ENCODE results near the gene NEK10. TPM values are rescaled to one million over a fixed set of nuclear protein-coding genes. Genes with fewer than 3 reads are reported as not detected.

The NEK10 gene
- total and polyA plus RNA-seq, 2 donors (not counting 1 experiment from before 2014, with no cell fraction given) = 0.49 to 0.55 TPM

DNA sequence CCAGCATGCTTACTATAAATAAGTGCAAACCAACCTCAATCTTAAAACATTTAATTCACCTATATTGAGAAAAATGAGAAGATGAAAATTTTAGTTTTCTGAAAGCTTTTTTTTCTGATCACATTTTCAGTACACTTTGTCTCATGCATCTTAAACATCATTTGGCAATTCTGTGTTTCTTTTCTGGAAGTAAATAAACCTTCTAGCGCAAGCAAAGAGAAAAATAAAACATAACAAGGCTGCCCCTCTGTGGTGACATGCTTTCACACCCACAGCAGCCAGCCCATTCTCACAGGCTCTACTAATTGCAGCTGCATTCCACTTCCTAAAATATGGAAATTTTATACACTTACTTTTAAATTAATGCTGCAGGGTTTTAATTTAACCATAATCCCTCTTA is 90.1 kb downstream of the NEK10 start:
- H3K27ac ChIP-seq (ENCODE audit: low read length in 2 of 2) = no peak overlapping the region
- DNase-seq (no peak), ATAC-seq (ENCODE audit: low read depth) (no peak)
- H3K9ac ChIP-seq (ENCODE audit: low read length) = no peak overlapping the region
- no peaks in the 10 kb centered on the region for H4K20me1 ChIP-seq (ENCODE audit: control insufficient read depth, insufficient read depth, low read length, poor library complexity, severe bottlenecking)
- no peak overlapping the region for H2AFZ ChIP-seq (ENCODE audit: insufficient read depth, low read depth, low read length, poor library complexity, severe bottlenecking)
- Mint-ChIP-seq H3K9me3 (ENCODE audit: insufficient read depth) (peaks cover 6% of the 10 kb centered on the region), H3K4me3 (no peak overlapping the region), H3K27me3 (no peaks in the 10 kb centered on the region), H3K27ac (no peak overlapping the region), H3K4me1 (no peaks in the 10 kb centered on the region)
- no peaks in the 10 kb centered on the region for H3K9me3 ChIP-seq (ENCODE audit: control extremely low read depth in 1 of 3, control insufficient read depth in 2 of 3, insufficient read depth in 1 of 3, low read length in 2 of 3)
- H3K4me2 ChIP-seq (replicated peaks; ENCODE audit: low read depth, low read length, poor library complexity, severe bottlenecking) = no peak overlapping the region
- no peaks in the 10 kb centered on the region for H3K36me3 ChIP-seq (replicated peaks in 1 of 2; ENCODE audit: control extremely low read depth in 1 of 2, control insufficient read depth in 1 of 2, extremely low read depth in 1 of 2, insufficient read depth in 2 of 2, low read length in 1 of 2)
- ChIA-PET CTCF (no interaction called here), POLR2A (no interaction called here)
- TF ChIP-seq, protein P1, sequence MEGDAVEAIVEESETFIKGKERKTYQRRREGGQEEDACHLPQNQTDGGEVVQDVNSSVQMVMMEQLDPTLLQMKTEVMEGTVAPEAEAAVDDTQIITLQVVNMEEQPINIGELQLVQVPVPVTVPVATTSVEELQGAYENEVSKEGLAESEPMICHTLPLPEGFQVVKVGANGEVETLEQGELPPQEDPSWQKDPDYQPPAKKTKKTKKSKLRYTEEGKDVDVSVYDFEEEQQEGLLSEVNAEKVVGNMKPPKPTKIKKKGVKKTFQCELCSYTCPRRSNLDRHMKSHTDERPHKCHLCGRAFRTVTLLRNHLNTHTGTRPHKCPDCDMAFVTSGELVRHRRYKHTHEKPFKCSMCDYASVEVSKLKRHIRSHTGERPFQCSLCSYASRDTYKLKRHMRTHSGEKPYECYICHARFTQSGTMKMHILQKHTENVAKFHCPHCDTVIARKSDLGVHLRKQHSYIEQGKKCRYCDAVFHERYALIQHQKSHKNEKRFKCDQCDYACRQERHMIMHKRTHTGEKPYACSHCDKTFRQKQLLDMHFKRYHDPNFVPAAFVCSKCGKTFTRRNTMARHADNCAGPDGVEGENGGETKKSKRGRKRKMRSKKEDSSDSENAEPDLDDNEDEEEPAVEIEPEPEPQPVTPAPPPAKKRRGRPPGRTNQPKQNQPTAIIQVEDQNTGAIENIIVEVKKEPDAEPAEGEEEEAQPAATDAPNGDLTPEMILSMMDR (IDR thresholded peaks at IDR 0.05) = no peak
- TF ChIP-seq EZH2 (IDR thresholded peaks at IDR 0.05; ENCODE audit: borderline replicate concordance, insufficient read depth, low read depth, low read length, poor library complexity, severe bottlenecking) = no peak
- H3K4me3 ChIP-seq (ENCODE audit: control extremely low read depth in 1 of 5, extremely low read depth in 1 of 5, insufficient read depth in 1 of 5, low read depth in 2 of 5, low read length in 4 of 5) = no peak overlapping the region
- no peaks in the 10 kb centered on the region for H3K27me3 ChIP-seq (replicated peaks in 1 of 4; ENCODE audit: control extremely low read depth in 1 of 4, control insufficient read depth in 3 of 4, insufficient read depth in 4 of 4, low read length in 3 of 4)
- intact Hi-C loops (cut with micrococcal nuclease) = no loop called here
- no peaks in the 10 kb centered on the region for H3K79me2 ChIP-seq (ENCODE audit: control insufficient read depth, insufficient read depth, low read length)
- no peaks in the 10 kb centered on the region for H3K4me1 ChIP-seq (ENCODE audit: control insufficient read depth in 2 of 2, insufficient read depth in 2 of 2, low read length in 2 of 2)
- 100% methylated on average over 1 of the region's 1 CpG for WGBS (ENCODE audit: insufficient coverage)

DNA sequence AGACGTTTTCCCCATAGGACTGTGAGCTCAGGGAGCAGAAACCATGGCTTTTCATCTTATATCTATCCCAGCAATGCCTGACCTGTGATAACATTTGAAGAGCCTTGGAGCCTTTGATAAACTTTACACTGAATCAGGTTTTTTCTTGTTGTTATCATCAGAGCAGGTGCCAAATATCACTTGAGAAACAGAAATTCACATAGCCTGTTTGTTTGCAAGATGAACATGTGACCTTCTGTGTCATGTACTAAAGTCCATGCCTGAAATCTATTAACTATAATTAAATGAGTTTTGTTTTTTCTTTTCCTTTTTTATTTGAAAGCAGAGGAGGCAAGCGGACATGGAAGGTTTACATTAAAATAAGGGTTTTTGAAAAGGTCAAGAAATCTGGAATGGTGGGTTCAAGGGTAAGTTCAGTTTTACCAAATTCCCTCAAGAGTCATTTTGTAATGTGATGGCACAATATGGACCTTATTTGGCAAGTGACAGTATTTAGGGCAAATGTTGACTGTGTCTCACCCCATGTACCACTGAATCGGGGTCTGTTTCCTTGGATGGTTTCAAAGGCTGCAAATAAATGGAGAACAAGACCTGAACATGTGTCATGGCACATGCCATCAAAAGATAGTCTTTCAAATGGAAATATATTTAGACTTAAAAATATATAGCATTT is 90.7 kb downstream of the NEK10 start:
- CTCF ChIA-PET = no interaction called here
- H3K4me3 Mint-ChIP-seq = no peak overlapping the region
- peaks cover 6% of the 10 kb centered on the region for H3K9me3 Mint-ChIP-seq (ENCODE audit: insufficient read depth)
- no peaks in the 10 kb centered on the region for H3K4me1 Mint-ChIP-seq
- POLR2A ChIA-PET = no interaction called here
- Histone ChIP-seq H4K20me1 (ENCODE audit: control insufficient read depth, insufficient read depth, low read length, poor library complexity, severe bottlenecking) (no peaks in the 10 kb centered on the region), H3K36me3 (replicated peaks in 1 of 2; ENCODE audit: control extremely low read depth in 1 of 2, control insufficient read depth in 1 of 2, extremely low read depth in 1 of 2, insufficient read depth in 2 of 2, low read length in 1 of 2) (no peaks in the 10 kb centered on the region), H3K4me3 (ENCODE audit: control extremely low read depth in 1 of 5, extremely low read depth in 1 of 5, insufficient read depth in 1 of 5, low read depth in 2 of 5, low read length in 4 of 5) (no peak overlapping the region), H3K27ac (ENCODE audit: low read length in 2 of 2) (no peak overlapping the region), H3K4me1 (ENCODE audit: control insufficient read depth in 2 of 2, insufficient read depth in 2 of 2, low read length in 2 of 2) (no peaks in the 10 kb centered on the region), H3K9me3 (ENCODE audit: control extremely low read depth in 1 of 3, control insufficient read depth in 2 of 3, insufficient read depth in 1 of 3, low read length in 2 of 3) (no peaks in the 10 kb centered on the region), H3K27me3 (replicated peaks in 1 of 4; ENCODE audit: control extremely low read depth in 1 of 4, control insufficient read depth in 3 of 4, insufficient read depth in 4 of 4, low read length in 3 of 4) (no peaks in the 10 kb centered on the region), H2AFZ (ENCODE audit: insufficient read depth, low read depth, low read length, poor library complexity, severe bottlenecking) (no peak overlapping the region), H3K9ac (ENCODE audit: low read length) (no peak overlapping the region), H3K79me2 (ENCODE audit: control insufficient read depth, insufficient read depth, low read length) (no peaks in the 10 kb centered on the region), H3K4me2 (replicated peaks; ENCODE audit: low read depth, low read length, poor library complexity, severe bottlenecking) (no peak overlapping the region)
- ATAC-seq (ENCODE audit: low read depth) (no peak), DNase-seq (no peak)
- intact Hi-C loops (cut with micrococcal nuclease) = no loop called here
- WGBS (ENCODE audit: insufficient coverage) = no CpG with 5 or more reads among the region's 3 CpGs
- TF ChIP-seq, protein P1 (IDR thresholded peaks at IDR 0.05) = no peak
- TF ChIP-seq EZH2 (IDR thresholded peaks at IDR 0.05; ENCODE audit: borderline replicate concordance, insufficient read depth, low read depth, low read length, poor library complexity, severe bottlenecking) = no peak
- no peak overlapping the region for H3K27ac Mint-ChIP-seq
- H3K27me3 Mint-ChIP-seq = no peaks in the 10 kb centered on the region

All from B cell (primary cell).